Renal cortical epithelial cell (primary cell): ENCODE results near the gene ZNF576. TPM values are rescaled to one million over a fixed set of nuclear protein-coding genes. Genes with fewer than 3 reads are reported as not detected.
"Not testable (repeated sequence)": the region's sequence is repeated elsewhere in the genome, so short reads cannot be mapped to it uniquely, and the experiment has no call there.

ENCODE experiments used
- DNase-seq: peaks from one replicate; pipeline ENCODE4 v3.0.0-alpha.2; 2011; ENCODE audit warnings: low read depth
- total RNA-seq: library from RNA; depleted of rRNA; stranded (reverse); fragments of >200 nt; gene quantifications from 2 replicates; pipeline ENCODE4 v1.2.3, GENCODE V29; 2014

Gene ZNF576
- total RNA-seq, 1 donor from 2014 or later, result 10.1 TPM

GRCh38 chr19:43575156-43575950, 21.0 kb upstream of the ZNF576 start, which contains the start of the genes PINLYP and XRCC1:
Gene PINLYP (plus strand): TSS chr19:43575801. CDS start chr19:43577192, 1,391 bp downstream.
Gene XRCC1 (minus strand): TSS chr19:43575527. CDS start chr19:43575458, 69 bp downstream.
- peak; percentile 96 for DNase-seq

- no peak for DNase-seq
Measured at GRCh38 chr19:43575955-43576878, 20.2 kb upstream of the ZNF576 start.

- DNase-seq, result no peak
Measured at GRCh38 chr19:43578787-43579186, 17.6 kb upstream of the ZNF576 start.

DNA sequence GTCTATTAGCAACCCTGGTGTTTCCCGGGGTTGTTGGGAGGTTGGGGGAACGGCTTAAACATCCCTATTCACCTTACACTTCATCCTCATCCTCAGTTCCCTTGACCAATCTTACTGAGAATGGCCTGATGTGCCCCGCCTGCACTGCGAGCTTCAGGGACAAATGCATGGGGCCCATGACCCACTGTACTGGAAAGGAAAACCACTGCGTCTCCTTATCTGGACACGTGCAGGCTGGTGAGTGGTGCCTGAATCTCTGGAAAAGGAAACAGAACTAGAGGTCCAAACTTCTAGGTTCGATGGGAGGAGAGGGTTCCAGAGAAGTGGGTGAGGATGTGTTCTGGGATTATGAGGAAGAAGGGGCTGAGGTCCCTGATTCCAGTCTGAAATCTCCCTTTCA, 14.9 kb upstream of the ZNF576 start:
- DNase-seq, result no peak

DNA sequence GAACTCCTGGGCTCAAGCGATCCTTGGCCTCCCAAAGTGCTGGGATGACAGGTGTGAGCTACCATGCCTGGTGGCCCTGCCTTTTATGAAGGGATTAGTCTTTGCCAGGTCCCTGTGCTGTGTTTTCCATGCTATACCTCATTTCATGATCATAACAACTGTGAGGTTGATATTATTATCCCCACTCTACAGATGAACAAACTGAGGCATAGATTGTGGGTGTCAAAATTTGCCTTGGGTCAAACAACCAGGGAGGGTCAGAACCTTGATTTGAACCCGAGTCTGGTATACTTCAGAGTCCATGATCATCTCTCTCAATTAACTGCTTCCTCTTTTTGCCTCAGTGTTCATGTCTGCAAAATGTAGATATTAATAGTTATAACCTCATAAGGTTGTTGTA, 13.9 kb upstream of the ZNF576 start:
- no peak for DNase-seq

DNA sequence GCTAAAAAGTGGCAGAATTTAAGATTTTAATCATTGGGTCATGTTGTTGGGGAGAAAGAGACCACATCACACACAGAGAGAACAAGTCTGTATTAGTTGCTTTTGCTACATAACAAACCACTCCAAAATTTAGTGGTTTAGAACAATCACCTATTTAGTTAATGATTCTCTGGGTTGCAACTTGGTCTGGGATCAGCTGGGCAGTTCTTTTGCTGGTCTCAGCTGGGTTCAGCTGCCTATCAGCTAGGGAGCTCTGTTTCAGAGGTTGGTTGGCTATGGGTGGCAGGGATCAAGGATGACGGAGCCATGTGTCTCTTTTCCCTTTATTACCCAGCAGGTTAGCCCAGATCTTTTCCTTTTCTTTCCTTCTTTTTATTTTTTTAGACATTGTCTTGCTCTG, 11.9 kb upstream of the ZNF576 start:
- DNase-seq, result peak; percentile 89

GRCh38 chr19:43586346-43586745, 10.0 kb upstream of the ZNF576 start:
- DNase-seq, result no peak

DNA sequence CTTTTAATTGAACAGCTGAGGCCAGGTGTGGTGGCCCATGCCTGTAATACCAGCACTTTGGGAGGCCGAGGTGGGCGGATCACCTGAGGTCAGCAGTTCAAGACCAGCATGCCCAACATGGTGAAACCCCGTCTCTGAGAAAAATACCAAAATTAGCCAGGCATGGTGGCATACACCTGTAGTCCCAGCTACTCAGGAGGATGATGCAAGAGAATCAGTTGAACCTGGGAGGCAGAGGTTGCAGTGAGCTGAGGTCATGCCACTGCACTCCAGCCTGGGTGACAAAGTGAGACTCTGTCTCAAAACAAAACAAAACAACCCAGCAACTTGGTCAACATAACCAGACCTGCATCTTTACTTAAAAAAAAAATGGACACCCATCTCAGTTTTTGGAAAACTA, 9.4 kb upstream of the ZNF576 start:
- DNase-seq, result not testable (repeated sequence)

GRCh38 chr19:43589277-43589676, 7.1 kb upstream of the ZNF576 start:
- no peak for DNase-seq

DNA sequence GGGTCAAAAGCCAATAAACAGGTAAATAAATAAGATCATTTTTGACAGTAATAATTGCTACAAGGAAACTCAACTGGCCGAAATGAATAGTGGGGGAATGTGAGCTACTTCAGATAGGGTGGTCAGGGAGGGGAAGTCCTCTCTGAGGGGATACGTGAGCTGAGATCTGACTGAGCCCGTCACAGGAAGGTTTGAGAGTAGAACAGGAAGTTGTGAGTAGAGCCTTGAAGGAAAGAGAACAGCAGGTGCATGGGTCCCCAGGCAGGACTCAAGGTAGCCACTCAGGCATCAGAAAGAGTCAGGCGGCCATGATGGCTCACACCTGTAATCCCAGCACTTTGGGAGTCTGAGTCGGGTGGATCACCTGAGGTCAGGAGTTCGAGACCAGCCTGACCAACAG, 6.7 kb upstream of the ZNF576 start:
- no peak for DNase-seq

DNA sequence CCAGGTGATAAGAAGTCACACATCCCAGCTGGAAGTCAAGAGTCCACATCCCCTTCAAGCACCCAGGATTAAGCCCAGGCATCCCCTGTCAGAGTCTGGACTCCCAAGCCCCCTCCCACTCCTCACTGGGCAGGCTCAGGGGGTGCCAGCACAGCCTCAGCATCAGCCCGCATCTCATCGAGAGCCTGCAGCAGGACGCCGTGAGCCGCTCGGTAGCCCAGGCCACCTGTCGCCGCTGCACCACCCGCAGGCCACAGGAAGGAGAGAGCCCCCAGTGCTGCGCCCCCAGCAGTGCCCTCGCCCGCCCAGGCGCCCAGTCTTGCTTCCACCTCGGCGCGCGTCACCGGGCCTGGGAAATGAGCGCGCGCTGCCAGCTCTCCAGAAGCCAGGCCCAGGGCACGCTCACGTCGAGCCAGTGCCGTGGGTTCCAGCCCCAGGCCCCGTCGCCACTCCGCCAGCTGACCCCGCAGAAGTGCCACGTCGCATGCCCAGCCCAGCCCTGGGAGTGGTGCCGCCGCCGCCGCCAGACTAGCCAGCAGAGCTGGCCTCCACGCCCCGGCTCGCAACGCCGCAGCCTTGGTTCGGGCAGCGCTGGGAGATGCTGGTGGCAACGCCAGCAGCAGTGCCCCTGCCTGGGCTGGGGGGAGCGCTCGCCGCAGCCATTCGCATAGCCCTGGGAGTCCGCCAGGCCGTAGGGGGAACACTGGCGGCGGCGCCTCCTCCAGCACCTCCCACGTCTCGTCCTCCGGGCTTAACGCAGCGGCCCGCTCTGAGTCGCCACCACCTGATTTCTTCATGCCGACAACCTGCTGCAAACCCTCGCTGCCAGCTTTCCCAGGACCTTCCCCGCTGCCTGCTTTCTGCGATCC, 4.3 kb upstream of the ZNF576 start:
- DNase-seq, result no peak

DNA sequence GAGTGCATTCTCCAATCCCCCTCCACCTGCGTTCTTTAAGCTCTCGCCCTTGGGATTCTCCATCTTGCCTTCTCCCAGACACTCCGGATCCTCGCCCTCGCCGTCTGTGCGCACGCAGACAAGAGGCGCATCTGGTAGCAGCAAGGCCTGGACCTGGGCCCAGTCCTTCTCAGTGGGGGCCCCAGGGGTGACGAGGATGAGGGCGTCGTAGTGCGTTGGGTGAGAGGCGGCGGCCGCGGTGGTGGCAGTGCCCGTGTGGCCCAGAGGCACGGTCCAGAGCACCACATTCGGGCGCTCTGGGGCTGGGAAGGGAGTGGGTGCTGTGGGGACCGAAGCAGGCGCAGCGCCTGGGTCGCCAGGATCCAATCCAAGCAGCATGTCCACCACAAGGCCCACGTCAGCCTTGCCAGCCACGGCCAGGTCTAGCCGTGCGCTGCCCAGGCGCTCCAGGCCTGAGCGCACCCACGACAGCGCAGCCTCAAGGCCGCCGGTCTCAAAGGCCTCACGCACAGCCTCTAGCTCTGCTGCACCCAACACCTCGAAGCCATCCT, 3.5 kb upstream of the ZNF576 start:
- DNase-seq, result no peak

DNA sequence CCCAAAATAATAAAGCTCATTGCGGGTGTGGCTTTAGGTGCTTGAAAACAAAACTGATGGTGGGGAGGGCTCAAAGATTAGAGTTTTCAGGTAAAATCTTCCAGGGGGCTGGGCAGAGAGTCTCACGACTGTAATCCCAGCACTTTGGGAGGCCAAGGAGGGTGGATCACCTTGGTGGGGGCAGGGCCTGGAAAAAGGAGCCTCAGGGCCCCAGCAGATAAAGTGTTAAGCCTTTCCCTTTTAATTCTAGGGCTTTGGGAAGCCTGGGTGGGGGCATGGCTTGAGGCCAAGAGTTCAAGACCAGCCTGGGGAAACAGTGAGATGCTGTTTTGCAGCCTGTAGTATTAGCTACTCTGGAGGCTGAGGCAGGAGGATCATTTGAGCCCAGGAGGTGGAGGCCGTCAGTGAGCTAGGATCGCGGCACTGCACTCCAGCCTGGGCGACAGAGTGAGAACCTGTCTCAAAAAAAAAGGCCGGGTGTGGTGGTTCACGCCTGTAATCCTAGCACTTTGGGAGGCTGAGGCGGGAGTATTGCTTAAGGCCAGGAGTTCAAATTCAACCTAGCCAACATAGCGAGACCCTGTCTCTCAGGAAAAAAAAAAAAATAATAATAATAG, 2.2 kb upstream of the ZNF576 start:
- DNase-seq, result no peak

GRCh38 chr19:43594710-43595604, 1.4 kb upstream of the ZNF576 start:
- DNase-seq, result peak; percentile 48

- no peak for DNase-seq
Measured at GRCh38 chr19:43595605-43595998, 793 bp upstream of the ZNF576 start.

DNA sequence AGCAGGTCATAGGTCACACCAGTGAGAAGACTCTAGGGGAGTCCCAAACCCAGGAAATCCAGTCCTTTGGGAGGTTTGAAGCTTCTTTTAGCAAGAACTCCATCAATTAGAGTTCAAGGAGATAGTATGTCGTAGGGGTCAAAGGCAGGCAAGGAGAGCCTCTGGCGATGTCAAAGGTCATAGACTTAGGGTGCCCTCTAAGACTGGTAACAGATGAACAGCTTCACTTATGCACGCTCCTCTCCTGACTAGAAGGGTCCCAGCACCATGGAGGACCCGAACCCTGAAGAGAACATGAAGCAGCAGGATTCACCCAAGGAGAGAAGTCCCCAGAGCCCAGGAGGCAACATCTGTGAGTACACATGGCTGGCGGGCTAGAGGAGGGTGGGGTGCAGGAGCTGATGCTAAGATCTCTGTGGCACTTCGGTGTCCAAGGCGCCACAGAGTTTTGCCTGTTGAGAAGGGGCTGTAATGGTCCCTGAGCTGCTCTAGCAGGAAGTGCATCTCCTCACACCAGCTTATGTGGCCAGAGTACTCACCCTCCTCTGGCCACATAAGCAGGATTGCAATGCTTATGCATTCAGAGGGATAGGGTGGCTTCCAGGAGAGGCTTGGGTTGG, 557 bp downstream of the ZNF576 start:
- no peak for DNase-seq

GRCh38 chr19:43597876-43598275, 1.5 kb downstream of the ZNF576 start:
- DNase-seq, result no peak

DNA sequence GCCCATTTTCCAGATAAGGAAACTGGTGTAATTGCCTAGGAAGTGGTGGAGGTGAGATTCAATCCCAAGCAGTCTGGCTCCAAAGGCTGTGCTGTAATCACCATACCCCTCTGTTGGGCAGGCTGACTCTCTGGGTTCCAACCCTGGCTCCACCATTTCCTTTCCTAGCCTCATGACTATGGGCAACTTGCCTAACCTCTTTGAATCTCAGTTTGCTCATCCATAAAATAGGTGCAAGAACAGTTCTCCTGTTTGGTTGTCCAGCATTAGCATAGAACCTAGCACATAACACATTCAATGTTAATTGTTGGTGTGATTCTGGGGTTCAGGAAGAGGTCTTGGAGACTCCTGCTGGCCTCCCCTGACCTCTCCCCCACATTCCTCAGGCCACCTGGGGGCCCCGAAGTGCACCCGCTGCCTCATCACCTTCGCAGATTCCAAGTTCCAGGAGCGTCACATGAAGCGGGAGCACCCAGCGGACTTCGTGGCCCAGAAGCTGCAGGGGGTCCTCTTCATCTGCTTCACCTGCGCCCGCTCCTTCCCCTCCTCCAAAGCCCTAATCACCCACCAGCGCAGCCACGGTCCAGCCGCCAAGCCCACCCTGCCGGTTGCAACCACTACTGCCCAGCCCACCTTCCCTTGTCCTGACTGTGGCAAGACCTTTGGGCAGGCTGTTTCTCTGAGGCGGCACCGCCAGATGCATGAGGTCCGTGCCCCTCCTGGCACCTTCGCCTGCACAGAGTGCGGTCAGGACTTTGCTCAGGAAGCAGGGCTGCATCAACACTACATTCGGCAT, 2.2 kb downstream of the ZNF576 start:
- no peak for DNase-seq
